HG03575 (cell line): ENCODE data around the gene EP400.
"Not testable (repeated sequence)": the region's sequence is repeated elsewhere in the genome, so short reads cannot be mapped to it uniquely, and the experiment has no call there.

ENCODE experiments used
- ATAC-seq: cut with Tn5 transposase; IDR thresholded peaks from one replicate; pipeline ENCODE4 v1.9.1; 2021; ENCODE audit not compliant: unreplicated experiment, insufficient number of reproducible peaks, low FRiP score; ENCODE audit errors: extremely low read depth

EP400 gene

GRCh38 chr12:132069336-132069985 lies 119.7 kb downstream of the EP400 start:
- no peak for ATAC-seq

GRCh38 chr12:132070298-132070697 lies 120.6 kb downstream of the EP400 start:
- ATAC-seq: no peak

GRCh38 chr12:132071040-132071810 lies 121.5 kb downstream of the EP400 start:
- peak; percentile 69 for ATAC-seq

GRCh38 chr12:132071830-132072384 lies 122.2 kb downstream of the EP400 start:
- no peak for ATAC-seq

- ATAC-seq: no peak
These were observed 124.5 kb downstream of the EP400 start for GRCh38 chr12:132074216-132074615.

- no peak for ATAC-seq
These were observed 125.4 kb downstream of the EP400 start for GRCh38 chr12:132075026-132075713.

DNA sequence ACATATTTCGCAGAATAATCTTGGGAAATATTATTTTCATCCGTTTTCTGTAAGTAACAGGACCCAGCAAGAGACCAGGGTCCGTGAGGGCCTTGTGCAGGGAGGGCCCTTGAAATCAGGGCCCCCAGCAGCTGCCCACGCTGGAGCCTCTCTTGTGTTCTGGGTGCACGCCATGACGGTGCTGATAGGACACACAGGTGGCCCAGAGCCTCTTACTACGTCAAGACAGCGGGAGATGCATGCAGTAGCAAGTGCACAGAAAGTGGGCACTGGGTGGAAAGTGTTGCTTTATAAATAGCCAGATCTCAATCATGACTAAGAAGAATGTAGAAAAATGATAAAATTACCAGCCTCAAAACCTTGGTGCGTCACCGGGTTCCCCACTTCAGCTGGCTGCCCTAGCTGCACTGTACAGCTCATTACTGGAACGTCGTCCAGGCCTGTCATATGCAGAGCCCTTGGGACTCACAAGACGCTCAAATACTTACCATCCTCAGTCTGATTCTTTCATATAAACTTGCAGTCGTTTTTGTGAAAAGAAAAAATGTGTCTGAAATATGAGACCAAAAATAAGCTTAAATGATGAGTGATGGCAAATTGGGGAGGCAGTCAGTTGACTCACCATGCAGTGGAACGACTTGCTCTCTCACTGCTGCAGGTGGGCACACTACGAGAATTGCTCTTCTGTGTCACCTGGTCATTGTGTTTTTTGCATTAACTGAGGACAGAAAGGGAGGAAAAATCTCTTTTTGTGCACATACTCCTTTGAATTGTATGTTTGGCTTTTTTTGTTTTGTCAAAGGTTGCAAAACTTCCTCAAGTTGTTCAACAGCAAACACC lies 126.2 kb downstream of the EP400 start:
- ATAC-seq: no peak

- ATAC-seq: no peak
These were observed 127.0 kb downstream of the EP400 start for GRCh38 chr12:132076711-132077110.

- ATAC-seq: no peak
These were observed 127.8 kb downstream of the EP400 start for GRCh38 chr12:132077322-132078100.

DNA sequence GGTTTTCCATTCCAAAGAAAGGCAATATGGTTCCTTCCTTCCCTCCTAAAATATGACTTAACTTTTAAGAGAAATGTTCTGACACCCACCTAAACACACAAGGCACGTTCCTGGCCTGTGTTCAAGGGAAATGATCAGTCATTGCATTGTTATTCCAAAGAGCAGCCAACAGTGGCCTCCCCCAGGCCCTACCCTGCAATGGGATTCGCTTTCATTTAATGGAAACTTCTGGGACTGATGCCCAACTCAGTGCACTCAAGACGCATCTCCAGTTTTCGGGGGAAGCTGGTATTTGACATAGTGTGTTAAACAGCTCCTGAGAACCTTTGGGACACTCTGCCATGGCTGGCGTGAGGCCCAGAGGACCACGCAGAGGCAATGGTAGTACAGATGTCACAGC lies 128.4 kb downstream of the EP400 start:
- no peak for ATAC-seq

DNA sequence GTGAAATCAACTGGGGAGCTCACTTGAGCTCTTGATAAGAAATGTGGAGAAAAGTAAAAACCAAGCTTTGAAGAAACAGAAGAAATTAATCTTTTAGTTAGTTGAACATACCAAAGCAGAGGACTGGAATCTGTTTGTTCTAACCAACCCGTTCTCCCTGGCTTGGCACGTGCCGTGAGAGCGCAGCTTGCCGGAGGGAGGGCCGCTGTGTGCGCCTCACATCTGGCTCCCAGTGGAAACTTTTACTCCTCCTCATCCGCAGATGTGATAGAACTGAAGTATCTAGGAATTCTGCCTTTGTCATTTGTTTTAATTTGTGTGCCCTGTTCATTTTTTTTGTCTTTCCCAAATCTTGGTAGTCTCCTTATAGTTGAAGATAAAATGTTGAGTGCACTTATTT lies 129.5 kb downstream of the EP400 start:
- ATAC-seq: no peak

DNA sequence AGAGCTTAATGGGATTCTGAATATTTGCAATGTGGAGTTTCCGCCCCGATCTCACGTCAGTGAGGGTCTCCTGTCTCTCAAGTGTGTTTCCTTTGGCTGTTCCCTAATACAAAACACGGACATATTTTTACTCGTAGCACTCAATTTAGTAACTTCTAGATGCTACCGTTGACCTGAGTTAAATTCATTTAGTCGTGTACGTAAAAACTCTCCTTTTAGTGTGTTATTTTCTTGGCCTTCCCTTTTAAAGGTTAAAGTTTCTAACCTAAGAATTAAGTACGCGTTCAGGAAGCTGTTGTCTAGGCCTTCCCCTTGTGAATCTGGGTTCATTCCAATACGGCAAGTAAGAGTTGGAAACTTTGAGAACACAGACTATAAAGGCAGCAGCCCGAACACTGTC lies 130.0 kb downstream of the EP400 start:
- ATAC-seq: no peak

DNA sequence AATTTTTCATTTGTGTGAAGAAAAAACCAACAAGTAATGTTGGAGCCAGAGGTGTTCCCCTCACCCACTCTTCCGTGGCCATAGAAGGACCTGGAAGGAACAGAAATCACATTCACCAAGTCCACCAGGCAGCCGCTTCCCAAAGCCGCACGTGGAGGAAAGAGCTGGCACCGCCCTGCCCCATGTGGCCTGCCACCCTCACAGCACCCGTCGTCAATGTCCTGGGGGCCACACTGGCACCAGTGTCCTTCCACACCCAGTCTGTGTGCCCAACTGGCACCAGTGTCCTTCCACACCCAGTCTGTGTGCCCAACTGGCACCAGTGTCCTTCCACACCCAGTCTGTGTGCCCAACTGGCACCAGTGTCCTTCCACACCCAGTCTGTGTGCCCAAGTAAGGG lies 130.8 kb downstream of the EP400 start:
- ATAC-seq: not testable (repeated sequence)

GRCh38 chr12:132081423-132081822 lies 131.7 kb downstream of the EP400 start:
- no peak for ATAC-seq

- ATAC-seq: no peak
These were observed 133.8 kb downstream of the EP400 start for GRCh38 chr12:132083614-132083940.

DNA sequence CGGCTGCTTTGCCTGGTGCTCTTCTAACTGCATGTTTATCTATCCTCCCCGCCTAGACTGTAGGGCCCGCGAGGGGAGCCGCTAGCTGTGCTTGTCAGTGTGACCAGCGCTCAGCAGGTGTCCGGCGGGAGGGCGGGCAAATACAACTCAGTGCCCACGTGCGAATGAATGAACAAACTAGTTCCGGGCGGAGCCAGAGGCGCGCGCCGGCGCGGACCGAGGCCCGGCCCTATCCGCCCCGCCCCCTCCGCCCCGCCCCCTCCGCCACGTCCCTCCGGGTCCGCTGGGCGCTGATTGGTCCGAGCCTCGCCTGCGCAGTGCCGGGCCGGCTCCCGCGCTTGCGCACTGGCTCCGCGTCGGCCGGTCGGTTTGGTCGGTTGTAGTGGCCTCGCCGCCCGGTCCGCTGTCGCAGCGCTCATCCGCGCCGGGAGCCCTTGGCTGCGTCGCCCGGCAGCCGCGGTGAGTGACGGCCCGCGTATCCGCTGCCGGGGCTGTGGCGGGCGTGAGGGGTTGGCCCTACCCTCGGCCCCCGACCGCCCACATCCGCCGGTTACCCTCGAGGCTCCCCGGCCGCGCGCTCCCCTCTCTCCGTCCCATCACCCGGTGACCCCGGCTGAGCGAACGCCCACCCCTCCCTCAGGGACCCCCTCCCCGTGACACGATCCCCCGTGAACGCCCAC lies 134.3 kb downstream of the EP400 start:
- ATAC-seq: no peak

- no peak for ATAC-seq
These were observed 135.0 kb downstream of the EP400 start for GRCh38 chr12:132084621-132085290.
